Peyer's patch (tissue), 4 donors: ENCODE results near the gene ZFP69B. TPM values are rescaled to one million over a fixed set of nuclear protein-coding genes. Genes with fewer than 3 reads are reported as not detected.

ENCODE experiments used
- DNase-seq, 3 donors: peaks; one replicate each; pipeline ENCODE4 v3.0.0-alpha.2; 2017 to 2019
- H3K27ac ChIP-seq, 4 donors: fragments of 200-600 bp; sonication (generic); one replicate each; pipeline ENCODE4 v1.5.1; 2016 to 2019
- H3K27me3 ChIP-seq, 2 donors: fragments of 200-600 bp; sonication (generic); one replicate each; pipeline ENCODE4 v1.5.1; 2019
- H3K36me3 ChIP-seq, 3 donors: fragments of 200-600 bp; sonication (generic); one replicate each; pipeline ENCODE4 v1.5.1; 2016 to 2019
- H3K4me1 ChIP-seq, 4 donors: fragments of 200-600 bp; sonication (generic); one replicate each; pipeline ENCODE4 v1.5.1; 2016 to 2019
- H3K4me3 ChIP-seq, 4 donors: fragments of 200-600 bp; sonication (generic); 1 replicate in 3 of 4; 2 replicates in 1 of 4; pipeline ENCODE4 v1.5.1; 2016 to 2019; ENCODE audit warnings: mild to moderate bottlenecking in 1 of 4
- H3K9me3 ChIP-seq, 4 donors: fragments of 200-600 bp; sonication (generic); one replicate each; pipeline ENCODE4 v1.5.1; 2016 to 2019; ENCODE audit warnings: mild to moderate bottlenecking in 1 of 4
- POLR2A ChIP-seq, 2 donors: fragments of 450-650 bp; IDR thresholded peaks; one replicate each; pipeline ENCODE4 v1.5.1; 2017; ENCODE audit warnings: antibody characterized with exemption in 2 of 2, mild to moderate bottlenecking in 2 of 2, moderate library complexity in 2 of 2
- total RNA-seq, 4 donors: library from RNA; depleted of rRNA; stranded (reverse); fragments of >200 nt; gene quantifications; one replicate each; pipeline ENCODE4 v1.1.0, GENCODE V29; 2016
- TF ChIP-seq, protein P1 (sequence below), 6 experiments: fragments of 450-650 bp in 4 of 6; fragments of 200-600 bp in 2 of 6; sonication (generic) in 1 of 6; IDR thresholded peaks; one replicate each; pipeline ENCODE4 v1.5.1; 2017 to 2019; ENCODE audit warnings: antibody characterized with exemption in 6 of 6, mild to moderate bottlenecking in 3 of 6, moderate library complexity in 1 of 6

The ZFP69B gene
- total RNA-seq, 4 donors from 2014 or later: 0.88 to 5.8 (median 2.3) TPM

DNA sequence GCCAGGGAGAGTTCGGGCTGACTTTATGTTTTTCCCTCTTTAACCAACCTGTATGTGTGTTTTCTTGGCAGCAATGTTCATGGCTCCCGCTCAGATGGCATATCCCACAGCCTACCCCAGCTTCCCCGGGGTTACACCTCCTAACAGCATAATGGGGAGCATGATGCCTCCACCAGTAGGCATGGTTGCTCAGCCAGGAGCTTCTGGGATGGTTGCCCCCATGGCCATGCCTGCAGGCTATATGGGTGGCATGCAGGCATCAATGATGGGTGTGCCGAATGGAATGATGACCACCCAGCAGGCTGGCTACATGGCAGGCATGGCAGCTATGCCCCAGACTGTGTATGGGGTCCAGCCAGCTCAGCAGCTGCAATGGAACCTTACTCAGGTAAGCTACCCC lies 33.6 kb upstream of the ZFP69B start:
- H3K36me3 ChIP-seq: peaks cover 0 to 80% (median 0%) of the 10 kb centered on the region in 3 donors
- H3K27ac ChIP-seq: no peak overlapping the region
- no peak overlapping the region for H3K4me3 ChIP-seq
- no peaks in the 10 kb centered on the region for H3K4me1 ChIP-seq
- TF ChIP-seq, protein P1, sequence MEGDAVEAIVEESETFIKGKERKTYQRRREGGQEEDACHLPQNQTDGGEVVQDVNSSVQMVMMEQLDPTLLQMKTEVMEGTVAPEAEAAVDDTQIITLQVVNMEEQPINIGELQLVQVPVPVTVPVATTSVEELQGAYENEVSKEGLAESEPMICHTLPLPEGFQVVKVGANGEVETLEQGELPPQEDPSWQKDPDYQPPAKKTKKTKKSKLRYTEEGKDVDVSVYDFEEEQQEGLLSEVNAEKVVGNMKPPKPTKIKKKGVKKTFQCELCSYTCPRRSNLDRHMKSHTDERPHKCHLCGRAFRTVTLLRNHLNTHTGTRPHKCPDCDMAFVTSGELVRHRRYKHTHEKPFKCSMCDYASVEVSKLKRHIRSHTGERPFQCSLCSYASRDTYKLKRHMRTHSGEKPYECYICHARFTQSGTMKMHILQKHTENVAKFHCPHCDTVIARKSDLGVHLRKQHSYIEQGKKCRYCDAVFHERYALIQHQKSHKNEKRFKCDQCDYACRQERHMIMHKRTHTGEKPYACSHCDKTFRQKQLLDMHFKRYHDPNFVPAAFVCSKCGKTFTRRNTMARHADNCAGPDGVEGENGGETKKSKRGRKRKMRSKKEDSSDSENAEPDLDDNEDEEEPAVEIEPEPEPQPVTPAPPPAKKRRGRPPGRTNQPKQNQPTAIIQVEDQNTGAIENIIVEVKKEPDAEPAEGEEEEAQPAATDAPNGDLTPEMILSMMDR (IDR thresholded peaks at IDR 0.05): no peak
- TF ChIP-seq POLR2A (IDR thresholded peaks at IDR 0.05): no peak
- H3K9me3 ChIP-seq: no peaks in the 10 kb centered on the region
- DNase-seq: no peak
- H3K27me3 ChIP-seq: no peaks in the 10 kb centered on the region

DNA sequence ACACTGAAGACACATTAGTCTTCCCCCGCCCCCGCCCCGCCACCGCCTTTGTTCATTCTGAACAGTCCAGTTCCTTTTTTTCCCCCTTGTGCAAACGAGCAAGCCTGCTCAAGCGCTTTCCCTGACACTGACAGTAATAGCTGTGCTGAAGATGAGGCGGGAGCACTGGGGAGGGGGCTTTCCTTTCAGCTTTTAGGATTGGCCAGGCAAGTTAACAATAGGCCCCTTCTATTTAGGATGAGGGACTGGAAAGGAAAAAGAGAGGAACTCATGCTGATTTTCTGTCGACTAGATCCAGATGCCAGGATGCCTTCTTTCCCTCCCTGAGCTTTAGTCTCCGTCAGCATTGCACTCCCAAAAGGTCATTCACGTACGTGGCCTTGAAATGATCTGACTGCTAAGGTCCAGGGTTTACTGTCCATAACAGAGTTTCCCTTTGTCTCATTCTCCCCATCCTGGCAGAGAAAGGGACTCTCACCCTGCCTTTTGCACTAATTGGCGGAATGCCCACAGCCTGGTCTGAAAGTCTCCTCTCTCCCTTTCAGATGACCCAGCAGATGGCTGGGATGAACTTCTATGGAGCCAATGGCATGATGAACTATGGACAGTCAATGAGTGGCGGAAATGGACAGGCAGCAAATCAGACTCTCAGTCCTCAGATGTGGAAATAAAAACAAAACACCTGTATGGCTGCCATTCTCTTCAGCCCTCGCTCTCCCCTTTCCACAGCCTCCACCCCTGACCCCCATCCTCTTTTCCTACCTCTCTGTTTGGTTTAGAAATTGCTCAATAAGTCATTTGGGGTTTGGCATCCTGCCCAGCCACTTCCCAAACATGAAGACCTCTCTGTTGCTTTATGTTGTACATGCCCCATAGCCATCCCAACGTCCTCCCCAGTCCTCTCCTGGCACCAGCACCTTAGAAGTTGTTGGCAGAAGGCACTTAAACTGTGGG lies 28.6 kb upstream of the ZFP69B start:
- peak overlapping the region in 1 of 4 donors; percentile 13 for H3K27ac ChIP-seq
- peaks cover 0 to 57% (median 0%) of the 10 kb centered on the region in 3 donors for H3K36me3 ChIP-seq
- TF ChIP-seq POLR2A (IDR thresholded peaks at IDR 0.05): no peak
- TF ChIP-seq, protein P1 (IDR thresholded peaks at IDR 0.05): no peak
- no peaks in the 10 kb centered on the region for H3K27me3 ChIP-seq
- H3K4me3 ChIP-seq: no peak overlapping the region
- DNase-seq: no peak
- no peaks in the 10 kb centered on the region for H3K4me1 ChIP-seq
- no peaks in the 10 kb centered on the region for H3K9me3 ChIP-seq

GRCh38 chr1:40422630-40423263 lies 27.5 kb upstream of the ZFP69B start:
- H3K36me3 ChIP-seq: peaks cover 0 to 47% (median 0%) of the 10 kb centered on the region in 3 donors
- no peaks in the 10 kb centered on the region for H3K4me1 ChIP-seq
- H3K9me3 ChIP-seq: no peaks in the 10 kb centered on the region
- TF ChIP-seq, protein P1 (IDR thresholded peaks at IDR 0.05): no peak
- TF ChIP-seq POLR2A (IDR thresholded peaks at IDR 0.05): no peak
- DNase-seq: no peak
- H3K4me3 ChIP-seq: no peak overlapping the region
- no peaks in the 10 kb centered on the region for H3K27me3 ChIP-seq
- H3K27ac ChIP-seq: peak overlapping the region in 1 of 4 donors; percentile 4

DNA sequence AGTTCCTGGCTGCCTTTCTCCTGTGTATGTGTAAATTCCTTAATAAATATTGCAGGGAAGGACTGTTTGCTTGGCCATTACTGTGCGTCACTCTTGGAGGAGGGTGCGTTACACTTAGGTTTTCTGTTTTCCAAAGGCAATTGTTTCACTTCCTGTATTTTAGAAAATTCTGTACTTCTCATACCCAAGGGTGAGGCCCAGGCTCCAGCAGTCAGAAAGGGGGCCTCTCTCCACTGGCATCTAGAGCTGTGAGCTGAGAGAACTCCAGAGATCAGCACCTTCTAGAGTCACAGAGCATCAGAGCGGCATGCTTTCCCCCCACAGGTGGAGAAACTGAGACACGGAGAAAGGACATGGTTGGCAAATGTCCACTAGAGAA lies 27.0 kb upstream of the ZFP69B start:
- no peak overlapping the region for H3K4me3 ChIP-seq
- TF ChIP-seq POLR2A (IDR thresholded peaks at IDR 0.05): no peak
- TF ChIP-seq, protein P1 (IDR thresholded peaks at IDR 0.05): no peak
- no peak overlapping the region for H3K27ac ChIP-seq
- DNase-seq: no peak
- H3K4me1 ChIP-seq: no peaks in the 10 kb centered on the region
- no peaks in the 10 kb centered on the region for H3K27me3 ChIP-seq
- H3K36me3 ChIP-seq: peaks cover 0 to 42% (median 0%) of the 10 kb centered on the region in 3 donors
- no peaks in the 10 kb centered on the region for H3K9me3 ChIP-seq

GRCh38 chr1:40423951-40424618 lies 26.2 kb upstream of the ZFP69B start:
- H3K36me3 ChIP-seq: peaks cover 0 to 34% (median 0%) of the 10 kb centered on the region in 3 donors
- H3K27ac ChIP-seq: no peak overlapping the region
- no peaks in the 10 kb centered on the region for H3K27me3 ChIP-seq
- H3K9me3 ChIP-seq: no peaks in the 10 kb centered on the region
- H3K4me1 ChIP-seq: no peaks in the 10 kb centered on the region
- no peak for DNase-seq
- no peak for TF ChIP-seq POLR2A (IDR thresholded peaks at IDR 0.05)
- H3K4me3 ChIP-seq: no peak overlapping the region
